ENCODE results near the gene PLLP. TPM values are rescaled to one million over a fixed set of nuclear protein-coding genes. Genes with fewer than 3 reads are reported as not detected.

Gene PLLP
- total and polyA plus RNA-seq, 9 of the 15 experiments (the other 6 are each of a cell fraction or from before 2014, with no cell fraction given) = 0.09 to 0.96 (median 0.27) TPM

DNA sequence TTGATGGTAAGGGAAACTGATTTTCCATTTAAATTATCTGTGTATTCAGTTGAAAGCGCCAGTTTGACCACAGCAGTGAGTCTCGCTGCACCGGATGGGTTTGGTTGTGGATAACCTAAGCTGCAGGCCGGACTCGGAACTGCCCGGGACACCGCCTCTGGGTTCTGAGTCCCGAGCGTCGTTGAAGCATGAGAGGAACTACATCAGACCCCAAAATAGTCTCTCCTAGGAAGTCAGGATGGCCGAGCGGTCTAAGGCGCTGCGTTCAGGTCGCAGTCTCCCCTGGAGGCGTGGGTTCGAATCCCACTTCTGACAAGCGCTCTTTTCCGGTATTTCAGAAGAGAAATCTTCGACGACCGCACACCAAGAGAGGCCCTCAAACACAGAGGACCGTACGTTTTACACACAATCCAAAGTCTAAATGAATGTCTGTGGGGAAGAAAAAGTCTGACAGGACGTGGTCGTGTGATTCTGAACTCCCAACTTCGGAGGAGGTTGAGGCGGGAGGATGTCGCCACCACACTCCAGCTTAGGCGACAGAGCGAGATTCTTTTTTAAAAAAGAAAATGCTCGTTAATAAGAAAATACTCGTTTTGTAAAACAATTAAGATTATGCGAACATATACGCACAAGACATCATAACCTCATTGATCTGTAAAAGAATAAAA is 15.4 kb upstream of the PLLP start (continued):
- TF ChIP-seq ZNF707 (CRISPR knock-in tag; conservative IDR thresholded peaks at IDR 0.05) (no peak), HNRNPUL1 (IDR thresholded peaks at IDR 0.05; ENCODE audit: low read length) (no peak), MIER1 (IDR thresholded peaks at IDR 0.05; ENCODE audit: low read depth) (peak; percentile 69; the same call in 1 of the 2 replicates), NCOA2 (IDR thresholded peaks at IDR 0.05; ENCODE audit: partially characterized antibody in 2 of 2) (peak in 1 of 2 experiments; percentile 76), HOXB6 (CRISPR knock-in tag; IDR thresholded peaks at IDR 0.05; ENCODE audit: borderline replicate concordance) (0 out of 2 replicates have a peak, but pooled peaks have one; percentile 10), ZNF217 (CRISPR knock-in tag; IDR thresholded peaks at IDR 0.05) (no peak), CHCHD3 (CRISPR knock-in tag; IDR thresholded peaks at IDR 0.05) (no peak), ZNF77 (CRISPR knock-in tag; IDR thresholded peaks at IDR 0.05) (no peak), FOXJ2 (tag; IDR thresholded peaks at IDR 0.05) (0 out of 2 replicates have a peak, but pooled peaks have one; percentile 11), RBM22 (IDR thresholded peaks at IDR 0.05; ENCODE audit: low read depth, low read length, poor library complexity, severe bottlenecking) (no peak), BACH1 (tag; IDR thresholded peaks at IDR 0.05) (no peak), RCOR1 (IDR thresholded peaks at IDR 0.05; ENCODE audit: borderline replicate concordance in 1 of 2, low read depth in 2 of 2, low read length in 2 of 2) (peak in 1 of 2 experiments; percentile 58; a peak in 1 of 4 replicates), EGR1 (conservative IDR thresholded peaks at IDR 0.05) (0 out of 2 replicates have a peak, but pooled peaks have one; percentile 5), SLC30A9 (CRISPR knock-in tag; IDR thresholded peaks at IDR 0.05) (no peak), XRCC4 (IDR thresholded peaks at IDR 0.05; ENCODE audit: extremely low read depth, insufficient read depth, insufficient read length) (no peak), SMARCC2 (IDR thresholded peaks at IDR 0.05; ENCODE audit: low read depth) (no peak; the same call in 1 of the 2 replicates)
- TF ChIP-seq, protein P1, sequence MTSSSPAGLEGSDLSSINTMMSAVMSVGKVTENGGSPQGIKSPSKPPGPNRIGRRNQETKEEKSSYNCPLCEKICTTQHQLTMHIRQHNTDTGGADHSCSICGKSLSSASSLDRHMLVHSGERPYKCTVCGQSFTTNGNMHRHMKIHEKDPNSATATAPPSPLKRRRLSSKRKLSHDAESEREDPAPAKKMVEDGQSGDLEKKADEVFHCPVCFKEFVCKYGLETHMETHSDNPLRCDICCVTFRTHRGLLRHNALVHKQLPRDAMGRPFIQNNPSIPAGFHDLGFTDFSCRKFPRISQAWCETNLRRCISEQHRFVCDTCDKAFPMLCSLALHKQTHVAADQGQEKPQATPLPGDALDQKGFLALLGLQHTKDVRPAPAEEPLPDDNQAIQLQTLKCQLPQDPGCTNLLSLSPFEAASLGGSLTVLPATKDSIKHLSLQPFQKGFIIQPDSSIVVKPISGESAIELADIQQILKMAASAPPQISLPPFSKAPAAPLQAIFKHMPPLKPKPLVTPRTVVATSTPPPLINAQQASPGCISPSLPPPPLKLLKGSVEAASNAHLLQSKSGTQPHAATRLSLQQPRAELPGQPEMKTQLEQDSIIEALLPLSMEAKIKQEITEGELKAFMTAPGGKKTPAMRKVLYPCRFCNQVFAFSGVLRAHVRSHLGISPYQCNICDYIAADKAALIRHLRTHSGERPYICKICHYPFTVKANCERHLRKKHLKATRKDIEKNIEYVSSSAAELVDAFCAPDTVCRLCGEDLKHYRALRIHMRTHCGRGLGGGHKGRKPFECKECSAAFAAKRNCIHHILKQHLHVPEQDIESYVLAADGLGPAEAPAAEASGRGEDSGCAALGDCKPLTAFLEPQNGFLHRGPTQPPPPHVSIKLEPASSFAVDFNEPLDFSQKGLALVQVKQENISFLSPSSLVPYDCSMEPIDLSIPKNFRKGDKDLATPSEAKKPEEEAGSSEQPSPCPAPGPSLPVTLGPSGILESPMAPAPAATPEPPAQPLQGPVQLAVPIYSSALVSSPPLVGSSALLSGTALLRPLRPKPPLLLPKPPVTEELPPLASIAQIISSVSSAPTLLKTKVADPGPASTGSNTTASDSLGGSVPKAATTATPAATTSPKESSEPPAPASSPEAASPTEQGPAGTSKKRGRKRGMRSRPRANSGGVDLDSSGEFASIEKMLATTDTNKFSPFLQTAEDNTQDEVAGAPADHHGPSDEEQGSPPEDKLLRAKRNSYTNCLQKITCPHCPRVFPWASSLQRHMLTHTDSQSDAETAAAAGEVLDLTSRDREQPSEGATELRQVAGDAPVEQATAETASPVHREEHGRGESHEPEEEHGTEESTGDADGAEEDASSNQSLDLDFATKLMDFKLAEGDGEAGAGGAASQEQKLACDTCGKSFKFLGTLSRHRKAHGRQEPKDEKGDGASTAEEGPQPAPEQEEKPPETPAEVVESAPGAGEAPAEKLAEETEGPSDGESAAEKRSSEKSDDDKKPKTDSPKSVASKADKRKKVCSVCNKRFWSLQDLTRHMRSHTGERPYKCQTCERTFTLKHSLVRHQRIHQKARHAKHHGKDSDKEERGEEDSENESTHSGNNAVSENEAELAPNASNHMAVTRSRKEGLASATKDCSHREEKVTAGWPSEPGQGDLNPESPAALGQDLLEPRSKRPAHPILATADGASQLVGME (CRISPR knock-in tag; IDR thresholded peaks at IDR 0.05) = no peak
- TF ChIP-seq, protein P2, sequence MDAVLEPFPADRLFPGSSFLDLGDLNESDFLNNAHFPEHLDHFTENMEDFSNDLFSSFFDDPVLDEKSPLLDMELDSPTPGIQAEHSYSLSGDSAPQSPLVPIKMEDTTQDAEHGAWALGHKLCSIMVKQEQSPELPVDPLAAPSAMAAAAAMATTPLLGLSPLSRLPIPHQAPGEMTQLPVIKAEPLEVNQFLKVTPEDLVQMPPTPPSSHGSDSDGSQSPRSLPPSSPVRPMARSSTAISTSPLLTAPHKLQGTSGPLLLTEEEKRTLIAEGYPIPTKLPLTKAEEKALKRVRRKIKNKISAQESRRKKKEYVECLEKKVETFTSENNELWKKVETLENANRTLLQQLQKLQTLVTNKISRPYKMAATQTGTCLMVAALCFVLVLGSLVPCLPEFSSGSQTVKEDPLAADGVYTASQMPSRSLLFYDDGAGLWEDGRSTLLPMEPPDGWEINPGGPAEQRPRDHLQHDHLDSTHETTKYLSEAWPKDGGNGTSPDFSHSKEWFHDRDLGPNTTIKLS (IDR thresholded peaks at IDR 0.05; ENCODE audit: borderline replicate concordance, low read depth) = no peak
- TF ChIP-seq, protein P3, sequence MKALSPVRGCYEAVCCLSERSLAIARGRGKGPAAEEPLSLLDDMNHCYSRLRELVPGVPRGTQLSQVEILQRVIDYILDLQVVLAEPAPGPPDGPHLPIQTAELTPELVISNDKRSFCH (CRISPR knock-in tag; IDR thresholded peaks at IDR 0.05) = no peak
- TF ChIP-seq, protein P3 (tag; IDR thresholded peaks at IDR 0.05) = peak; percentile 27; the same call in 1 of the 2 replicates

All from K562 (cell line).